Measurements from ENCODE around the gene BLOC1S4.
A peak's percentile ranks its signal among the peaks of the same experiment; 100 is the strongest.

DNA sequence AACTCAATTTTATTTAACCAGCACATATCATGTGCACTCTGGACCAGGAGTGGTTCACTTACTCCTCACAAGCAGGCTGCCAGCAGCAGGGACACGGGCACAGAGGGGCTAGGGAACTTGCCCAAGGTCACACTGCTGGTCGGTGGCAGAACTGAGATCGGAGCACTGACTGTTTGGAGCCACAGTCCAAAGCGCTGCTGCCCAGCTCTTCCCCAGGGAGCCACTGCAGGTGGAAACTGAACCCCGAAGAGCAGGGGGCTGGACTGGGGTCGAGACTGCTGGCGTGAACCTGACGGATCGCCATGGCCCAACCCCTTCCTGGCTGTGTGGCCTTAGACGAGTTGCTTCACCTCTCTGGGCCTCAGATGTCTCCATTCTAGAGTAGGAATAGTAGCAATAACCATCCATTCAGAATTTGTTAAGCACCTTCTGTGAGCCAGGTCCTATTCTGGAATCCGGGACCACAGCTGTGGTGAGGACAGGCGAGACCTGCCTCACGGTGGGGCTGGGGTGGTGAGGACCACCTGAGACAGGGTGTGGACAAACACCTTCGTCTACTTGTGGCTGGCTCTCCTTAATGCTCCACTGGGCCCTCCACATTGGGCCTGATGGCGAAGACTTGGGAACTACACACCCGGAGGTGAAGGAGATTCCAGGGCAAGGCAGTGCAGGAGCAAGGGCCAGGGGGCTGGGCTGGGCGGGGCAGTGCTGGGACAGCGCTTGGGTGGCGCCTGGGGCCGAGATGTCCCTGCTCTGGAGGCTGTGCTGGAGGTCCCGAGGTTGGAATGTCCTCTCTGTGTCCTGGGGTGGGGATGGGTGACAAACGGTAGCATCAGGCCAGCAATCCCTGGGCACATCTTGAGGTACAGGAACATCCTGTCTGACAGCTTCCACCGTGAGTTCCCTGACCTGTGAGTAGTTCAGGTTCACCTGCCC is 34.6 kb downstream of the BLOC1S4 start:
- TF ChIP-seq, protein P1, sequence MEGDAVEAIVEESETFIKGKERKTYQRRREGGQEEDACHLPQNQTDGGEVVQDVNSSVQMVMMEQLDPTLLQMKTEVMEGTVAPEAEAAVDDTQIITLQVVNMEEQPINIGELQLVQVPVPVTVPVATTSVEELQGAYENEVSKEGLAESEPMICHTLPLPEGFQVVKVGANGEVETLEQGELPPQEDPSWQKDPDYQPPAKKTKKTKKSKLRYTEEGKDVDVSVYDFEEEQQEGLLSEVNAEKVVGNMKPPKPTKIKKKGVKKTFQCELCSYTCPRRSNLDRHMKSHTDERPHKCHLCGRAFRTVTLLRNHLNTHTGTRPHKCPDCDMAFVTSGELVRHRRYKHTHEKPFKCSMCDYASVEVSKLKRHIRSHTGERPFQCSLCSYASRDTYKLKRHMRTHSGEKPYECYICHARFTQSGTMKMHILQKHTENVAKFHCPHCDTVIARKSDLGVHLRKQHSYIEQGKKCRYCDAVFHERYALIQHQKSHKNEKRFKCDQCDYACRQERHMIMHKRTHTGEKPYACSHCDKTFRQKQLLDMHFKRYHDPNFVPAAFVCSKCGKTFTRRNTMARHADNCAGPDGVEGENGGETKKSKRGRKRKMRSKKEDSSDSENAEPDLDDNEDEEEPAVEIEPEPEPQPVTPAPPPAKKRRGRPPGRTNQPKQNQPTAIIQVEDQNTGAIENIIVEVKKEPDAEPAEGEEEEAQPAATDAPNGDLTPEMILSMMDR (IDR thresholded peaks at IDR 0.05) = no peak
- TF ChIP-seq POLR2A (IDR thresholded peaks at IDR 0.05) (no peak), EP300 (IDR thresholded peaks at IDR 0.05; ENCODE audit: low read depth) (peak; percentile 78)
